Forelimb muscle (tissue), 1 donor: ENCODE data around the gene ERG. TPM values are rescaled to one million over a fixed set of nuclear protein-coding genes. Genes with fewer than 3 reads are reported as not detected.

Experiments used
- DNase-seq: peaks from one replicate; pipeline ENCODE4 v3.0.0-alpha.2; 2013; ENCODE audit warnings: low read depth
- polyA plus RNA-seq: library from polyadenylated mRNA; unstranded; fragments of 120-200 nt; gene quantifications from one replicate; pipeline ENCODE4 v1.2.1, GENCODE V29; 2013; ENCODE audit not compliant: insufficient read length

The ERG gene
- polyA plus RNA-seq, 1 donor, result 16.4 TPM

GRCh38 chr21:38499296-38499695, 1.0 kb upstream of the ERG start:
- no peak for DNase-seq

GRCh38 chr21:38496224-38496623, 2.1 kb downstream of the ERG start:
- no peak for DNase-seq

- DNase-seq, result no peak
Measured at GRCh38 chr21:38495696-38496095, 2.6 kb downstream of the ERG start.

GRCh38 chr21:38495242-38495641, 3.0 kb downstream of the ERG start:
- no peak for DNase-seq

DNA sequence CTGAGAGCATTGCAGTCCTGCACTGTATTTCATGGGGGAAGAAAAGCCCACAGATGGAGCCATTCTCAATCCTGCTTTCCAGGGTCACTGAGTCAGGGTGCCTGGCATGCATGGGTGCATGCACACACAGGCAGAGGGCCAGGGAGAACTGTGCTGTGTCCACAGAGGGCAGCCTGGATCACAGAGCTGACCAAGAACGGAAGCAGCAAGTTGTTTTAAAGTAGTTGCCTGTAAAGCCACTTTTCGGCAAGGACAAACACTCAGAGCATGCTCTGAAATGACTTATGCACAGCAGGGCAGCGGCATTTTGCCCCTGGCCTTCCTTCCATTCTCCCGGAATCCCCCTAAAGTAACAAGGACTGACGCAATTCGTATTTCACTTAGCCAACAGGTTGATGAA, 3.6 kb downstream of the ERG start:
- no peak for DNase-seq

DNA sequence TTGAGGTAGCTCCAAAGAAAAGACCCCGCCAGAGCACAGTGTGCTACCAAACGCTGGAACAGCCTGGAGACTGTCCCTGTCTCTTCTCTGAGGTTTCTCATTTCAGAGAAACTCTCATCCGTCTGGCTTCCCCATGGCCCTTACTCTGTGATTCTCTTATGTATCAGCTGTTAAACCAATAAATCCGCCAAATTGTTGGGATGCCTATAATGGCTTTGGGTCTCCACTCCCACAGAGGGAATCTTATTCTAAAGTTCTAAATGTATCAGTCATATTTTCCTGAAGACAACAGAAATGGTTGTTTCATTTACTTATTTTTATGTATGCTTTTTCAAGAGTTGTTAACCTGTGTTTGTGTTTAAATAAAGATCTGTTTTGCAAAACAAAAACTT, 4.0 kb downstream of the ERG start:
- DNase-seq, result no peak

DNA sequence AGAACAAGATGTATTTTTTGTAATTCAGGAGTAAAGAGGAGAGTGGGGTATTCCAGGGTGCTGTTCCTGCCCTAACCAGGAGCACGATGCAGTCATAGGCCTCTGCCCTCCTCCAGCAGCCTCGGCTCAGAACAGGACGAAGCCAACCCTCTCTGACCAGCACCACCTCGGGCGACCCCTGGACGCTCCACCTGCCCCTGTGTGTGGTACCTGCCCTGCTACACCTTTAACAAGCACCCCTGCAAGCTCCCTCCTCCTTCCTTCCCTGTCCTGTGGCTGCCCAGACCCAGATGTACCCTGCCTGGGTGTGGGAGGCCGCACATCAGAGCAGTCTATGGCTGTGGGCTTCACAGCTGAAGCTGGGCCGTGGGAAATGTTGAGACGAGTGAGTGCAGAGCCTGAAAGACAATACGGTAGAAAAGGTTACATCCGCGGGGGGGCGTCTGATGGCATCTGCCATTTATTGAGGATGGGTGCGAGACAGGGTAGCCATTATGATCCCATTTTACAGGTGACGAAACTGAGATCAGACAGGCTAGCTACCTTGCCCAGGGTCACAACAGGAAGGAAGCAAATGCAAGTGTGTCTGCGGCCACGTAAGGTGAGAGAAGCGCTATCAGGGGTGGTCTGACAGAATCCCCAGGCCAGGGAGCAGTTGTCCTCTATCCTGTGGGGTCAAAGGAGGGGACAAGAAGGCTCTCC, 4.6 kb downstream of the ERG start:
- no peak for DNase-seq

GRCh38 chr21:38492007-38492406, 6.3 kb downstream of the ERG start:
- DNase-seq, result no peak

GRCh38 chr21:38491536-38491935, 6.7 kb downstream of the ERG start:
- no peak for DNase-seq

DNA sequence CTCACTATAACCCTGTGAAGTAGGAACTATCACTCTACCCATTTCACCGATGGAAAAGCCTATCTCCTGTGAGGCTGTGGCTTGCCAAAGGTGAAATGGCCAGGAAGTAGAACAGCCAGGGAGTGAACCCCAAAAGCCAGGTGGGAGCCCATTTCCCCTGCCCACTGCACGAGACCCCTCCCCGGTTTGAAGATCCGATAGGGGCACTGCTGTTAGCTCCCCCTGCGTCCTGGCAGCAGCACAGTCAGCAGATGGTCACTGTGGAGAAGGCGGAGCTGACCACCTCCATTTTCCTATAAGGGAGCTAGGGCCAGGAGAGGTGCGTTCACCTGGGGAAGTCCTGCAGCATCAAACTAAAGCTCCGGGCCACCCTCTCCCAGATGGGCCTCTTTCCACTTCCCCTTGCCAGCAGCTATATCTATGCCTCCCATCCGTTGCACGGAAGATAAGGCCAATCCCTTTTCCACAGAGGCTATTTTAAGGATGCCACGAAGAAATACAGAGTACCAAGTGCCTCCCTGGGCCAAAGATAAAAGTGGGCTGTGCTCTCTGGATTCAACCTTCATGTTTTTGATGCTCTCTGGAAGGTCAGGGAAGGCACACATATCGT, 7.8 kb downstream of the ERG start:
- no peak for DNase-seq

GRCh38 chr21:38489729-38490128, 8.5 kb downstream of the ERG start:
- no peak for DNase-seq

DNA sequence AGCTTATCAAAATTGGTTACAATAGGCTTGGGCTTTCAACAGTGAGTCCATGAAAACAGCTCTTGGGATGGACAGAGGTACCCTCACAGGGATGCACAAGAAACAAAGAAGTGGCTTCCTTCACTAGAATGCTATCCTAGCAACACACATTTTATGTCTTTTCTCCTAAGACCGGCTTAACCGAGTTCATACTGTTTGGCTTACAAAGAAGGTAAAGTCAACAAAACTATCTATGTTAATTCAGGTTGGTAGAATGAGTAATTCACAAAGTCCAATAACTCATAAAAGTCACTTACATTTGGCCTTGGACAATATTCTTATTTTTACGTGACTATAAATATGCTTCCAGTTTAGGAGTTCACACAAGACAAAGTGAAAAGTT, 9.0 kb downstream of the ERG start:
- DNase-seq, result no peak

- no peak for DNase-seq
Measured at GRCh38 chr21:38488640-38489270, 9.5 kb downstream of the ERG start.

DNA sequence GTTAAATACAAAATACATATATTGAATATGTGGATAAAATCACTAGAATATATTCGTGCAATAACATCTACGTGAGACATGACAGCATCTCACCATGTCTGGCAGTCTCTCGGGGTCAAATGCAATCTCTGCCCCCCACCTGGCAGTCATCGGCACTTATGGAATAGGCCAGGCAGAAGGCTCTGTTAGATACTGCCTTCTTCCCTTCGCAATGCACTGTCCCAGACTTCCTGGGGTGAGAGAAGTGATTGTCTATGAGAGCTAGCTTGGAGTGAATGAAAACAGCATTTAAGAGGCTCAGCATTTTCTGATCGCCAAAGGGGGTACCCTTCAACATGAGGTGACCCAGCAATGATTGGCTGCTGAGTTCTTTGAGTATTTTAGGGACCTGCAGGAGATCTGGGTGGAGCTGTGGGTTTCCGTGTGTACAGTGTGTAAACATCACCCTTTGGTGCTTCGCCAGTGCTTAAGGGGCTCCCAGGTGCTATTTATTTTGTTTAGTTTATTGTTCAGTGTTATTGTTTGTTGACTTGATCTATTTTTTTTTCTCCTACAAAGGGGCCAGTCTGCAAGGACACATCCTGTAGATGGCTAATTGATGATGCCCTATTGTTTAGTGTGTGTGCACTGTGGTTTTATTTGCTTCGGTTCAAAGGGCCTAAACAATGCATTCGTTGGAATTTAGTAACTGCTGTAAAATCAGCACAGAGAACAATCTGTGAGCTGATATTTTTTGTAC, 10.2 kb downstream of the ERG start:
- no peak for DNase-seq

DNA sequence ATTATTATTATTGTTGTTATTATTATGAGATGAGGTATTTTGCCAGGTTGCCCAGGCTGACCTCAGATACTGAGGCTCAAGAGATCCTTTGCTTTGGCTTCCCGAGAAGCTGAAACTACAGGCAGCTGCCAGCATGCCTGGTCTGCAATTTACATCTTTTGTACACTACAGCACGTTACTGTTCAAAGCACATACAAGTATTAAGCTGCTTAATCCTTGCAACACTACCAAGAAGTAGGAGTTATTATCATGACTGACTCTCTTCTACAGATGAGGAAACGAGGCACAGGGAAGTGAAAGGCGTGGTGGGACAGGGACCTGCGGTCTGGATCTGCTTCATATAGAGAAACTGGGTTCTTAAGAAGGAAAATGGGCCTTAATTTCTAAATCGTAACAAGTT, 11.6 kb downstream of the ERG start:
- no peak for DNase-seq

- DNase-seq, result no peak
Measured at GRCh38 chr21:38486221-38486620, 12.1 kb downstream of the ERG start.

DNA sequence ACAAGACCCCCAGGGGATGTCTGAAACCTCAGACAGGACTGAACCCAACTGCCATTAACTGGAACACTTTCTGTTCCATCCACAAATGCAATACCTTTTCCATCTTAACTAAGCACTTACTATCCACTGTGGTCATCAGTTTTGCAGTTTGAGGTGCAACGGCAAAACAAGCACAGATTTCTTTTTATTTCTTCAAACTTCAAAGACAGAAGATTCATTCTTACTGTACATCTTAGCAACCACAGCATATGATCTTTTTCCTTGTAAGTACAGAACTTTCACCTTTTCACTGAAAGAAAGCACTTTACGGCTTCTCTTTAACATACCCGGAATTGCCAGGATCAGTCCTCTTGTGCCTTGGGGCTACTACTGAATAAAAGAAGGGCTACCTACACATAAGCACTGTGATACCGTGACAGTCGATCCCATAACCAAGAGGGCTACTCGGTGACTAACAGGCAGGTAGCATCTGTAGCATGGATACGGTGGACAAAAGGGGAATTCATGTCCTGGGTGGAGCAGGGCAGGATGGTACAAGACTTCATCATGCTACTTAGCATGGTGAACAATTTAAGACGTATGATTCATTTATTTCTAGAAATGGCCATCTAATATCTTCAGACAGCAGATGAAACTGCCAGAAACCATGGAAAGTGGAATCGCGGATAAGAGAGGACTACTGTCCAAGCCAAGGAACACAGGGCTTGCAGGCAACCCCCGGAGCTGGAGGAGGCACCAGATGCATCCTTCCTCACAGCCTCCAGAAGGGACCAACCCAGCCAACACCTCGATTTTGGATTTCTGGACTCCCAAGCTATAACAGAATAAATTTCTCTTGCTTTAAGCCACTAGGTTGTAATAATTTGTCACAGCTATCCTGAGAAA, 18.4 kb downstream of the ERG start:
- DNase-seq, result no peak

DNA sequence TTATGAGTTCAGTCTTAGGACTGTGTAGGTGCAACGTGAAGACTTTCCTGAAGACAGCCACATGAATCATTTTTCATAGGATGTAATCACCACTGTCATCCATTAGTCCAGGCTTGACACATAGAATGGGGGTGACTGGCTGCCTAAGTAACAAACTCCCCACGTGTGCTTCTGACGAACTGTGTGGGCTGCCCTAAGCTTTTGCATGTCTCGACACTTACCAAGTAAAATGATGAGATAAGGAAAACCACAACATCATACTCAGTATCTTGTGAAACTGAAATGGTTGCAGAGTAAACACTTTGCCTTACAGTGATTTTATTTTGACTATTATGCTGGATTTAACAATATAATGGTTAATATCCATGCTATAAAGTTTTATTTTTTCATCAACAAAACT, 19.5 kb downstream of the ERG start:
- no peak for DNase-seq

DNA sequence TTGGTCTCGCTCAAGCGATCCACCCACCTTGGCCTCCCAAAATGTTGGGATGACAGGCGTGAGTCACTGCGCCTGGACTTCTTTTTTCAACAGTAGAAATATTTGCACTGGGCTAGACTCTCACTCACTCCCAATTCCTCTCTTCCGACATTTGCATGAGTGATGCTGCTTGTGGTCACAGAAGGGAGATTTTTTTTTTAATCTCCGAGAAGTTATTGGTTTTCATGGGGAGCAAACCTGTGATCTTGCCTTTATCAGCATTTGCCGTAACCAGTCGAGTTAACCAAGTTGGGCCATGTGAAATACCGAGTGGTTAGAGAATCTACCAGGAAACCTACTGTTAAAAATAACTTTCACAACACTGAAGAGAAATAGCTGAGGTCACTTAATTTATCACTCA, 21.1 kb downstream of the ERG start:
- no peak for DNase-seq

DNA sequence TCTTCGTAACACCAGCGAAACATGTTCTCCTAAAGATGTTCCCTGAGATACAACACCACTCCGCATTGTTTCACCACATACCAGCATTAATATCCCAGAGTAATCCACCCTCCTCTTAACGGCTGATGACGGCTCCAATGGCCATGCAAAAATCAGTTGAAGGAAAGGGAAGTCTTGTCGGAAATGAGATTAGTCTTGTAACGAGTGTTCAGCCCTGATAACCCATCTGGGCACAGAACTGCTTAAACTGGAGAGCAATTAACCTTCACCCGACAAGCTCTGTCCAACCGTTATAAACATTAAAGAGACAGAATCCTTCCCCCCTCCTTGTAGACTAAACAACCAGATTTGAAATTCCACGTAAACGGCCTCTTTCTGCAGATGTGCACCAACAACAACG, 21.9 kb downstream of the ERG start:
- no peak for DNase-seq

GRCh38 chr21:38475519-38475918, 22.8 kb downstream of the ERG start:
- DNase-seq, result no peak

DNA sequence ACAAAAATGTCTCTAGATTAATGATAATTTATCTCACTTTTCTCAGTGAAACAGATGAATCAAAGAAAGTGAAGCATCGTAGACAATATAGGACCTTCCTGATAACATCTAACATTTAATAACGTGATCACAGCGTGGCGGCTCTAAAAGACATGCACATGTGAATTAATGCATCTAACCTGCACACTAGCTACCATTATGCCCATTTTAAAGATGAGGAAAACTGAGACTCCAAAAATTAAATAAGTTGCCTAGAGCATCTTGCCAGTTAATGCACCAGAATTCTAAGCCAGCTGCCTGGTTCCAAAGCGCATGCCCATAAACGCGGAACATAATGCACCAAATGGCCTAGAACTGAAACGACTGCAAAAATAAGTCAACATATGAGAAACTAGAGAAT, 23.5 kb downstream of the ERG start:
- DNase-seq, result no peak
